Stimulated activated CD8-positive, alpha-beta memory T cell treated with anti-CD3 and anti-CD28 coated beads, Interleukin-4, amount 100 ng/mL, for 24 hours (primary cell): ENCODE data around the gene LMLN.
"Not testable (repeated sequence)": the region's sequence is repeated elsewhere in the genome, so short reads cannot be mapped to it uniquely, and the experiment has no call there.

ENCODE experiments used
- DNase-seq: peaks from one replicate; pipeline ENCODE4 v3.0.0-alpha.2; 2020; ENCODE audit warnings: low read depth

Gene LMLN

DNA sequence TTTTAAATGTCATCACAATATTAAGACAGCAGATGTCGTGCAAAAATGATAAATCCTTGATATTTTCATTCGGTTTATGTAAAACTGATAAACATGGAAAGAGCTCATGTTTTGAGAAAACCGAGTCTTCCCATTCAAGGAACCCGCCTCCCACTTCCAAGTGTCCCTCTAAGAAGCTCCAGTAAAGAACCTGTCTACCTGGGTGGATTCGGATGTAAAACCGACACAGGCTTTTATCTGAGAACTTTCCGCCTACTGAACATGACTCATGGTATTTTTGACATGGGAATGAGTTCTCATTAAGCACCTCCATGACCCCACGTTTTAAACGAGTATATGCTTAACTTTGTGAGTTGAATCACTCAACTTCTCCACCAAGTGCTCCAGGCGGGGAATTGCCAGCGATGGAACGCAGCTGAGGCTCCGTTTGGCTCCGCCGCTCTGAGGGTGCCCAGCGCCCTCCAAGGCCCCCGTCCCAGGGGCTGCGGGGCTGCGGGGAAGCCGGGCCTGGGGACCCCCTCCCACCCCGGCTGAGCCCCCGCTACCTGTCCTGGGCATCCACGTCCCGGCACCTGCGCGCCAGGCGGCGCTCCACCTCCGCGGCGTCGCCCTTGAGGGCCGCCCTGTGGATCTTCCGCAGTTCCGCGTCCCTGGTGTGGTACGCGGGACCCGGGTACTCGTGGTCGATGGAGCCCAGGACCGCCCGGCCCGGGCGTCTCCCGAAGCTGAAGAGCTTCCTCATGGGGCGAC lies 119.9 kb downstream of the LMLN start:
- DNase-seq = peak; percentile 12

DNA sequence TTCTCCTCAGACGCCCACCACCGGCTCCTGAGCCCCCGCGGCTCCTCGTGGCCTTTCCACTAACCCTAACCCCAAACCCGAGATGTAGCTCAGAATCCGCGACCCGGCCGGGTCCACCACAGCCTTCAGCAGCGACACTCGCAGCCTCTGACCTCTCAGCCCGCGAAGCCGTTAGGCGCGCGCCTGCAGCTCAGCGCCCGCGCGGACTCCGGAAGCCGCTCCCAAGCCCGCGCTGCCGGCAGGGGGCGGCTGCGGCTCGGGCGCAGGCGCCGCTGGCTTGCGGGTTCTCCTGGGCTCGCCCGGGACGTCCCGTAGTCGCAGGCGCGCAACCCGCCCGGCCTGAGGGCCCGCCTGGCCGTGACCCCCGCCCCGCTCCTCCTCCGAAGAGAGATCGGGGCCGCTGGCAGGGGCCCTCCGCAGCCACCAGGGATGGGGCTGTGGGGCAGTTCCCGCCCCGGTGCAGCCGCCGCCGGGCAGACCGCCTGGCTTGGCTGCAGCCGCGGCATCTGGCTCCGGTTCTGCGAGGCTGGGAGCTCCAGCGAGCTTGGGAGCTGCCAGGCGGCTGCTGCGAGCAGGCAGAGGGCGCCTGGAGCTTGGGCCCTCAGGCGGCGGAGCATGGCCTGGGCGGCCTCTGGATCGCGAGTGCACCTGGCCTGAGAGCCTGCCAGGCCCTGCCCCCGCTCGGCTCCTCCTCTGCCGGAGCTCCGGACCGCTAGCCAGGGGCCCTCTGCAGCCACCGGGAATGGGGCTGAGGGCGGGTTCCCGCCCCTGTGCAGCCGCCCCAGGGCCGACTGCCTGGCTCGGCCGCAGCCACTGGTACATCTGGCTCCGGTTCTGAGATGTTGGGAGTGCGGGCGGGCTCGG lies 120.7 kb downstream of the LMLN start:
- DNase-seq = peak; percentile 70

DNA sequence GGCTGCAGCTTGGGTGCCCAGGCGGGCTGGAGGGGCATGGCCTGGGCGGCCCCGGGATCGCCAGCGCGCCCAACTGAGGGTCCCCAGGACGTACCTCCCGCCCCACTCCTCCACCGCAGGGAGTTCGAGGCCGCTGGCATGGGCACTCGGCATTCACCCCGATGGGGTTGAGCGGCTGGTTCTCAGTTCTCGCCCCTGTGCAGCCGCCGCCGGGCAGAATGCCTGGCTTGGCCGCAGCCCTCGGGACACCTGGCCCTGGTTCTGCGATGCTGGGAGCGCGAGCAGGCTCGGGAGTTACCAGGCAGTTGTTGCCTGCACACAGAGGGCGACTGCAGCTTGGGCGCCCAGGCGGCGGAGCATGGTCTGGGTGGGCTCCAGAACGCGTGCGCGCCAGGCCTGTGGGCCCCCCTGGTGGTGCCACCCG lies 121.4 kb downstream of the LMLN start:
- DNase-seq = no peak

DNA sequence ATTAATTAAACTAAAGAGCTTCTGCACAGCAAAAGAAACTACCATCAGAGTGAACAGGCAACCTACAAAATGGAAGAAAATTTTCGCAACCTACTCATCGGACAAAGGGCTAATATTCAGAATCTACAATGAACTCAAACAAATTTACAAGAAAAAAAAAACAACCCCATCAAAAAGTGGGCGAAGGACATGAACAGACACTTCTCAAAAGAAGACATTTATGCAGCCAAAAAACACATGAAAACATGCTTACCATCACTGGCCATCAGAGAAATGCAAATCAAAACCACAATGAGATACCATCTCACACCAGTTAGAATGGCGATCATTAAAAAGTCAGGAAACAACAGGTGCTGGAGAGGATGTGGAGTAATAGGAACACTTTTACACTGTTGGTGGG lies 122.2 kb downstream of the LMLN start:
- not testable (repeated sequence) for DNase-seq

DNA sequence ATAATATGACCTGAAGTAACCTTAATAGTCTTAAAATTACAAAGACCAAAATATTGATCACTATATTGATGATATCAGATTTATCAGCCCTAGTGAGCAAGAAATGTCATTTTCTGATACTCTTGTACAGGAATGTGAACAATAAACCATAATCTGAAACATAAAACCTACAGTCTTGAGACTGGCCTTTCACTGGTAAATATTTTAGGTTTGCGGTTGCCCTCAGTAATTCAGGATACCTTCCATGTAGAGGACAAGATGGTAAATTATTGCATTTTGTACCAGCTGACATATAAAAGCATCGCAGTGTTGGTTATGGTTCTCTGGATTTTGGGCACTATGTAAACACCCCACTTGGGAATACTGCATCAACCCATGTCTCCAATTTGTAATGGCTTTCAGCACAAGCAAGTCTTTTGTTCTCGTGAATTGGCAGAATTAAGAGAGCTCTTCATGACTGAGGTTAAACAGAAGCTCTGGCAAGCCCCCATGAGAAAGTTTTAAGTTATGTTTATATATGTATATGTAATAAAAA lies 128.5 kb downstream of the LMLN start:
- no peak for DNase-seq

DNA sequence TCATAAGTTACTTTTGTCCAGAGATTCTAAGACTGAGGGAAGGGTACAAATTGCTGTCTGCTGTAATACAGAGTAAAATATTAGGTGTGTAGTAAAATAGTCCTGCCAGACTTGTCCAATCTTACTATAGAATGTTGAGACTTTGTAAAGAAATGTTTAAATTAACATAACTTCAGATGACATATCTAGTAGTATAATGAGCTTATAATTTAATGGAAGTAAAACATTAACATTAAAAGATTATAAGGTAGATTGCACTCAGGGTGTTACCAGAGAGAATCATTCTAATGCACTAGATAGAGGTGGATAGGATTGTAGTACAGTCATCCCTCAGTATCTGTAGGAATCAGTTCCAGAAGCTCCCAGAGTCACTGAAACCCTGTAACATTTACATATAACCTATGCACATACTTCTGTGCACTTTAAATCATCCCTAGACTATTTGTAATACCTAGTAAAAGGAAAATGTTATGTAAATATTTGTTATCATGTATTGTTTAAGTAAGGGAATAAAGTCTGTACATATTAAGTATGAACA lies 130.8 kb downstream of the LMLN start:
- no peak for DNase-seq

- DNase-seq = no peak
These were observed 132.3 kb downstream of the LMLN start for GRCh38 chr3:198092276-198092675.

GRCh38 chr3:198093112-198093679 lies 133.2 kb downstream of the LMLN start:
- DNase-seq = no peak
